HG02970 (cell line): ENCODE results near the gene MECR.

Experiments
- ATAC-seq: cut with Tn5 transposase; IDR thresholded peaks from one replicate; pipeline ENCODE4 v1.9.1; 2021; ENCODE audit warnings: mild to moderate bottlenecking, moderate library complexity, moderate number of reproducible peaks; ENCODE audit not compliant: unreplicated experiment, low FRiP score

Gene MECR, protein sequence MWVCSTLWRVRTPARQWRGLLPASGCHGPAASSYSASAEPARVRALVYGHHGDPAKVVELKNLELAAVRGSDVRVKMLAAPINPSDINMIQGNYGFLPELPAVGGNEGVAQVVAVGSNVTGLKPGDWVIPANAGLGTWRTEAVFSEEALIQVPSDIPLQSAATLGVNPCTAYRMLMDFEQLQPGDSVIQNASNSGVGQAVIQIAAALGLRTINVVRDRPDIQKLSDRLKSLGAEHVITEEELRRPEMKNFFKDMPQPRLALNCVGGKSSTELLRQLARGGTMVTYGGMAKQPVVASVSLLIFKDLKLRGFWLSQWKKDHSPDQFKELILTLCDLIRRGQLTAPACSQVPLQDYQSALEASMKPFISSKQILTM

DNA sequence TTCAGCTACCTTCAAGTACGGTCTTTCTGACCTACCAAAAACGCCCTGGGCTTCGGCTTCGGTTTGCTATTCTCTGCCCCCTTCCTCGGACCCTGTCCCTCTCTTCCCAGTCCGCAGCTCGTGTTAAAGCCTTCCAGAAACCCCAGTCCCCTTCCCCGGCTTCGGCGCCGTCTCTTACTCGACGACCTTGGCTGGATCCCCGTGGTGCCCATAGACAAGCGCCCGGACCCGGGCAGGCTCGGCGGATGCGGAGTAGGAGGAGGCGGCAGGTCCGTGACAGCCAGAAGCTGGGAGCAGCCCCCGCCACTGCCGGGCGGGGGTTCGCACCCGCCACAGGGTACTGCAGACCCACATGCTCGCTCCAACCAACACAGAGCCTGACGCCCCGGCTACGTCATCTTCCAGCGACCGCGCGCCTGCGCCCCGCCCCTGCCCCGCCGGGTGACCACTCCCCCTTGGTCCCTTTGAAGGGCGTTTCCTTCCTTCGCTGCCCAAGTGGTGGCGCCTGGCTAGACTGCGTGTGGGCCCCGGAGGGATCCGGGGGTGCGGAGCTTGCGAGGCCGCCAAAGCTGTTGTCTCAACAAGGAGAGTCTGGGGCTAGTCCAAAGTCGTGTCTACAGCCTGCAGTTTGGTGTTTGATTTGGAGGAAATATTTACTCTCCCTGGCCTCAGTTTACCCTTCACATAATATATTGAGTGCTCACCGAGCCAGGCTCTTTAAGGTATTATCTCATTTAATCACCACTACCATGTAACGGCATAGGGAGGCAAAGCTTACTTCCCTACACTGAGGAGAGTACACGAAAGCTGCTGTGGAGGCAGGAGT lies at the start of gene MECR:
MECR (minus strand) TSS at position 382 of the 826 bp plus-strand sequence; CDS start at position 354, 28 bp downstream.
- peak; percentile 83 for ATAC-seq

DNA sequence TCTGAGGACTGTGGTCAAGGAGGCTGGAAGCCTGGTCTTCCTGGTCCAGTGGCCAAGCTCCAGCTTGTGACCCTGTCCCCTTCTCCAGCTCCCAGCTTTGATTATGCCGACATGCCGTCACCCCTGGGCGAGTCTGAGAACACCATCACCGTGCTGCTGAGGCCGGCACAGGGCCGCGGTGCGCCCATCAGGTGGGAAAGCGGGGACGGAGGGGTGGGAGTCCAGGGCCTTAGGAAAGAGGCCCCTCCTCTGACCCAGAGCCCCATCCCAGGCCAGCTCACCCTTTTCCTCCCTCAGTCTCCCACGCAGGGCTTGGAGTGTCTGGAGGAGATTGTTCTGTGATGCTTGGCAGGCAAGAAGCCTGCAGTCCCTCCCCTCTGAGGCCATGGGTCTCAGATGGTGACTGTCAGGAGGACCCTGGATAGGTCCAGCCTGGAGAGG lies 49.2 kb upstream of the MECR start:
- ATAC-seq: no peak

- ATAC-seq: no peak
Observed at GRCh38 chr1:29279406-29279805, 48.7 kb upstream of the MECR start.

DNA sequence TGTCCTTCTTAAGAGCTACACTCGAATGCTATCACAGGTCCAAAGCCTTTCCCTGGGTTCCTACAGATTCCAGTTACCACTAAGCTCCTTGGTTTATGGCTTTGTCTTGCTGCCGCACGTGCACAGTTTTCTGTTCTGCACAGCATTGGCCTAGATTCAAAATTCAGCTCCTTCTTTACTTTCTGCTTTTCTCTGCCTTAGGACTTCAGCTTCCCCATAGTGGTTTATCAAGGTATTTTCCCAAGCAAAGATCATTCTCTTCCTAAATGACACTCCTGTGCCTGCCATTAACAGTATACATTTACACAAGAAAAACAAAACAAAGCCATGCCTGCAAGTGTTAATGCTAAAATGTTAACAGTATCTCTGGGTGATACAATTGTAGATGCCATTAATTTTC lies 47.4 kb upstream of the MECR start:
- no peak for ATAC-seq

- ATAC-seq: no peak
Observed at GRCh38 chr1:29275435-29275834, 44.7 kb upstream of the MECR start.

DNA sequence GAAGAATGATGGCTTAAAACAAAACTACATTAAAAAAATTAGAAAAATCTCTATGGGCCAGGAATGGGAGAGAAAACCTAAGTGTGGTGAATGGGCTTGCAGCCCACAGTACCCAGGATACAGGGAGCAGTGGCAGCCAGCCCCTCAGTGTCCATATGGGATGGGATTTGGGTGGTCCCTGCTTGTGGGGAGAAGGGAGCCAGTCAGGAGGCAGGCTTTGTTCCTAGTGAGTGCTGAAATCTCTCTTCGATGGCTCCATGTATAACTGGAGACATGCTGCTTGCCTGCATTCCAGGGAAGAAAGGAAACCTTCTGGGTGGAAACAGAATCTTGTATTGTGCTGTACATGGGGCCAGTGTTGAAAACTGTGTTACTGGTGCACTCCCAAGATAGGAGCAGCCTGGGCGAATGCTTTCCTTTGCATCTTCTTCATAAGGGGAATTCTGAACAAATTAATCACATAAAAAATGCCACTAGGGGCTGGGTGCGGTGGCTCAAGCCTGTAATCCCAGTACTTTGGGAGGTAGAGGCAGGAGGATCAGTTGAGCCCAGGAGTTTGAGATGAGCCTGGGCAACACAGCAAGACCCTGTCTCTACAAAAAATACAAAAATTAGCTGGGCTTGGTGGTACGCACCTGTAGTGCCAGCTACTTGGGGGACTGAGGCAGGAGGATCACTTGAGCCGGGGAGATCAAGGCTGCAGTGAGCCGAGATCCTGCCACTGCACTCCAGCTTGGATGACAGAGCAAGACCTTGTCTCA lies 41.6 kb upstream of the MECR start:
- ATAC-seq: no peak

- no peak for ATAC-seq
Observed at GRCh38 chr1:29271724-29272123, 41.0 kb upstream of the MECR start.

DNA sequence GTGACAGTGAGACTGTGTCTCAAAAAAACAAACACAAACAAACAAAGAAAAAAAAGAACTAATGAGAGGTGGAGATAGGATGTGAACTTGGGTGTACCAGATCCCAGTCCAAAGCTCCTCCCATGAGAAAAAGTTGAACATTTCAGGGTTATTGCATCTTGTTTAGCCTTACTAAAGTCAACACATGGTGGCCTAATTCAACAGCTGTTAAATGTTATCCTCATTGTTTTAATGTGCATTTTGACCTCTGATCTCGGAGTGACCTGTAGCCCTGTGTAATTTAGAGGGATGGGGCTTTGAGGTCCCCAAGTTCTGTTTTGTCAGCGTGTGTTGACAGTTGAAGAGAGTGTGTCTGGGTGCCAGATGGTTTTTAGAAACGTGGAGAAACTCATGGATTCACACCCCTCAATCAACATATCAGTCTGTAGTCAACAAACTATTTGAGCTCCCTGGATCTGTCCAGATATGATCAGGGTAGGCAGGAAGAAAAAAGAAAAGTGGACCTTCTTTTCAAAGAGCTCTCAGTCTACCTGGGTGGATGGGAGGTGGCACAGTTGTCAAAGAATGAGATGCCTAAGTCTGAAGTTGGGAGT lies 40.3 kb upstream of the MECR start:
- no peak for ATAC-seq

- no peak for ATAC-seq
Observed at GRCh38 chr1:29269382-29269781, 38.6 kb upstream of the MECR start.

- ATAC-seq: no peak
Observed at GRCh38 chr1:29267321-29268070, 36.8 kb upstream of the MECR start.

DNA sequence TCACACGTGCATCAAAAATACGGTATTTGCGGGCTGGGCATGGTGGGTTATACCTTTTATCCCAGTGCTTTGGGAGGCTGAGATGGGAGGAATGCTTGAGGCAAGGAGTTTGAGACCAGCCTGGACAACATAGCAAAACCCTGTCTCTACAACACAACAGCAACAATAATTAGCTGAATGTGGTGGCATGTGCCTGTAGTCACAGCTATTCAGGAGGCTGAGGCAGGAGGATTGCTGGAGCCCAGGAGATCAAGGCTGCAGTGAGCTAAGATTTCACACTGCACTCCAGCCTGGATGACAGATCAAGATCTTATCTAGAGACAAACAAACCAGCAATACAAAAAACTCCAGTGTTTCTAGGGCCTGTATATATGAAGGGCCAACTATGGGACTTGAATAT lies 36.2 kb upstream of the MECR start:
- ATAC-seq: no peak

DNA sequence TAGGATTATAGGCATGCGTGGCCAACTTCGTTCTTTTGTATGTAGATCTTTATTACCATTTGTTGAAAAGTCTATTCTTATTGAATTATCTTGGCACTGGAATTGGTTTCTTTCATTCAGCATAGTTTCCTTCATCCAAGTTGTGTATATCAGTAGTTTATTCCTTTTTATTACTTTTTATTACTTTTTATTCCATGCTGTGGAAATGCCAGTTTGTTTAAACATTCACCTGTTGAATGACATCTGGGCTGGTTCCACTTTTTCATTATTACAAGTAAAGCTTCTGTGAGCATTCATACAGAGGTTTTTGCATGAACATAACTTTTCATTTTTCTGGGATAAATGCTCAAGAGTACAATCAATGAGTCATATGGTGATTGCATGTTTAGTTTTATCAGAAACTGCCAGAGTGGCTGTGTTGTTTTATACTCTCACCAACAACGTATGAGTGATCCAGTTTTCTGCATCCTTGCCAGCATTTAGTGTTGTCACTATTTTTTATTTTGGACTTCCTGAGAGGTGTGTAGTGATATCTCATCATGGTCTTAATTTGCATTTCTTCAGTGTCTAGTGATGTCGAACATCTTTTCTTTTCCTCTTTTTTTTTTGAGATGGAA lies 34.1 kb upstream of the MECR start:
- no peak for ATAC-seq

- ATAC-seq: no peak
Observed at GRCh38 chr1:29260531-29260930, 29.8 kb upstream of the MECR start.

DNA sequence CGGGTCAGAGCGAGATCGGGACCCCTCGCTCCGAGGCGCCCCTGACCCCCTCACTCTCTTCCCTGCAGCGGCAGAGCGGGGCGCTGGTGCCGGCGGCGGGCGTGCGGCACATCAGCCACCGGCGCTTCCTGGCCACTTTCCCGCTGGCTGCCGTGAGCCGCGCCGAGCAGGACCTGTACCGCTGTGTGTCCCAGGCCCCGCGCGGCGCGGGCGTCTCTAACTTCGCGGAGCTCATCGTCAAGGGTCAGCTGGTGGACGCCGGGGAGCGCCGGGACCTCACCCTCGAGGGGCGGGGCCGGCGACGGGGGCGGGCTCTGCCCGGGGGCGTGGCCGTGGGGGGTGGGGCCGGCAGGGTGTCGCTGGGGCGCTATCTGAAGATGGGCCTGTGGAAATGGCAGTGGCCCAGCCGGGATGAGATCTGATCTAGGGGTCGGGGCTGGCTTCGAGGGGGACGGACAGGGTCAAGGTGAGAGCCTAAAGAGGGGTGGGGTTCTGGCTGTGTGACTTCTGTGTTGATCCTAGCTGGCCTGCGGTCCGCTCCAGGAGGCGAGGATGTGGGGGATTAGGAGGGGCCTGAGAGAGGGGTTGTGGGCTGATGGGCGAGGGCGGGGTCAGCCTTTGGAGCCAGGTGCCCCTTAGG lies 29.2 kb upstream of the MECR start:
- ATAC-seq: no peak

DNA sequence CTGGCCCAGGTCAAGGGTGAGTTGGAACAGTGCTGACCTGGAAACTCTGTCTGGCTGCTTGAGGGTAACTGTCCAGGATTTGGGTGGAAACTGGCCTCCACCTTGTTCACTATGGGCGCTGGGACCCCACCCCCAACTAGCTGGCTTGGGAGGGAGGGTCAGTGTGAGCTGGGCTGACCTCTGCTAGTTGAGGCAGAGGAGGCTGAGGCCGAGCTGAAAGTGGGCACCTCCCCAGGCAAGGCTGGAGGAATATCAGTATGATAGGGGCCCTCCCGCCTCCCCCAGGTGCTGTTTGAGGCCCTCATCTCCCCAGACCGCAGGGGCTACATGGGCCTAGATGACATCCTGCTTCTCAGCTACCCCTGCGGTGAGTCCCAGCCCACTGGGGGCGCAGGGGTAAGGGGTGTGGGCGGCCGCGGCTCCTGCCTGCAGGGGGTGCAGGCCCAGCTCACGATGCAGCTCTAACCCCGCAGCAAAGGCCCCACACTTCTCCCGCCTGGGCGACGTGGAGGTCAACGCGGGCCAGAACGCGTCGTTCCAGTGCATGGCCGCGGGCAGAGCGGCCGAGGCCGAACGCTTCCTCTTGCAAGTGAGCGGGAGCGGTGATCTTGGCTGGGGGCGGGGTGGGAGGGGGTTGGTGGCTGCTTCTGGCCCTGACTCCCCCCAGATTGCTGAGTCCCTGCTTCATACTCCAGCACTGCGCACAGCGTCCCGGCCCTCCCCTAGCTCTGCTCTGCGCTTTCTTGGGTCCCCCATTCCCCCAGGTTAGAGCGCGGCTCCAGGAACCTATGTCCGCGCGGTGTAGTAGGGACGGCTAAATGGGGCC lies 28.5 kb upstream of the MECR start:
- no peak for ATAC-seq

GRCh38 chr1:29258189-29258975 lies 27.6 kb upstream of the MECR start:
- no peak for ATAC-seq
